GM18511 (cell line): ENCODE measurements around the gene PNPLA1.
A peak's percentile ranks its signal among the peaks of the same experiment; 100 is the strongest.

Source experiments
- ATAC-seq: cut with Tn5 transposase; IDR thresholded peaks from one replicate; pipeline ENCODE4 v1.9.1; 2021; ENCODE audit warnings: mild to moderate bottlenecking, moderate library complexity; ENCODE audit not compliant: unreplicated experiment

PNPLA1 gene

GRCh38 chr6:36355819-36356218, 86.0 kb downstream of the PNPLA1 start:
- no peak for ATAC-seq

GRCh38 chr6:36357872-36358225, 88.0 kb downstream of the PNPLA1 start:
- peak; percentile 40 for ATAC-seq
